Measurements from ENCODE around the gene ATP8A1. TPM values are rescaled to one million over a fixed set of nuclear protein-coding genes. Genes with fewer than 3 reads are reported as not detected.

ATP8A1 gene
- total RNA-seq, 1 experiment from 2014 or later: 14.3 TPM

DNA sequence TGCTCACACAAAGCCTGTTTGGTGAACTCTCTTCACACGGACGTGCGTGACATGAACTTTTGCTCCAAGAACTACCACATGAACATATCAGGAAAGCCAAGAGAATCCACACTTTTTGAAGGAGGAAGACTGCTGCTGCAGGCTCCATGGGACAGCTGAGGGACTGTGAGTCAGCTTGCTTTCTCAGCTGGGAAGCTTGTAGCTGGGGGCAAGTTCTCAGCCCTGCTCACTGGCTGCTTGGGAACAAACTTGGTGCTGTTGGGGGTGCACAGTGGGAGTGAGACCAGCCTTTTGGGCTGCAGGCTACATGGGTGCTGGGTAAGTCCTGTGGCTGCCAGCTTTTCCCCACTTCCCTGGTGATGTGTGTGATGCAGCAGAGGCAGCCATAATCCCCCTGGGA is 123.9 kb downstream of the ATP8A1 start:
- TF ChIP-seq IRF1 (CRISPR knock-in tag; IDR thresholded peaks at IDR 0.05) (no peak), NFYB (CRISPR knock-in tag; conservative IDR thresholded peaks at IDR 0.05; ENCODE audit: low read depth) (no peak), ESRRA (CRISPR knock-in tag; IDR thresholded peaks at IDR 0.05; ENCODE audit: borderline replicate concordance) (no peak), SP1 (CRISPR knock-in tag; conservative IDR thresholded peaks at IDR 0.05) (no peak)
- H3K4me1 Mint-ChIP-seq: no peaks in the 10 kb centered on the region
- DNase-seq (ENCODE audit: low spot score) (no peak), ATAC-seq (no peak)
- ChIA-PET POLR2A (no interaction called here), CTCF (no interaction called here)
- no peak overlapping the region for H3K4me3 Mint-ChIP-seq
- H3K27me3 Mint-ChIP-seq (ENCODE audit: low read depth): no peaks in the 10 kb centered on the region
- H3K36me3 Mint-ChIP-seq: peaks cover 12% of the 10 kb centered on the region
- H3K9me3 Mint-ChIP-seq: peaks cover 10% of the 10 kb centered on the region; the same call in 1 of the 2 replicates
- no peak overlapping the region for H3K27ac Mint-ChIP-seq

DNA sequence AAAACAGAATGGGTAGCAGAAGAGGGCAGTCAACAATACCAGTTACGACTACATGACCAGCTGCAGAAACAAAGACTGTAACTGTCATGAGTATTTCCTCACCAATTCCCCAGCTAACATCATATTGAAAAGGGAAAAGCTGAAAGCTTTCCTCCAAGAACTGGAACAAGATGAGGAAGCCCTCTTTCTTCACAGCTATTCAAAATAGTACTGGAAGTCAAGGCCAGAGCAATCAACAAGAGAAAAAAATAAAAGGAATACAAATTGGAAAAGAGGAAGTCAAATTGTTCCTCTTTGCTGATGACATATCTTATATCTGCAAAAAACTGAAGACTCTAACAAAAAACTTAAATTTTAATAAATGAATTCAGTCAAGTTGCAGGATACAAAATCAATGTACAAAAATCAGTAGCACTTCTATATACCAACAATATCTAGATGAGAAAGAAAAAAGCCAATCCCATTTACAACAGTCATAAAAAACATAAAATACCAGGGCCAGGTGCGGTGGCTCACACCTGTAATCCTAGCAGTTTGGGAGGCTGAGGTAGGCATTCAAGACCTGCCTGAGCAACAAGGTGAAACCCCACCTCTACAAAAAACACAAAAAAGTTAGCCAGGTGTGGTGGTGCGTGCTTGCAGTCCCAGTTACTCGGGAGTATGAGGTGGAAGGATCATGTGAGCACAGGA is 125.4 kb downstream of the ATP8A1 start:
- TF ChIP-seq TCF7 (CRISPR knock-in tag; IDR thresholded peaks at IDR 0.05; ENCODE audit: low read depth) (no peak), SP1 (CRISPR knock-in tag; conservative IDR thresholded peaks at IDR 0.05) (no peak), ZNF121 (CRISPR knock-in tag; IDR thresholded peaks at IDR 0.05) (no peak), ZNF396 (CRISPR knock-in tag; IDR thresholded peaks at IDR 0.05; ENCODE audit: borderline replicate concordance) (no peak), TEAD4 (CRISPR knock-in tag; IDR thresholded peaks at IDR 0.05) (no peak), E2F1 (CRISPR knock-in tag; IDR thresholded peaks at IDR 0.05) (no peak), TEAD1 (CRISPR knock-in tag; IDR thresholded peaks at IDR 0.05) (no peak), FOXJ3 (CRISPR knock-in tag; IDR thresholded peaks at IDR 0.05; ENCODE audit: borderline replicate concordance) (no peak), GRHL2 (CRISPR knock-in tag; IDR thresholded peaks at IDR 0.05; ENCODE audit: insufficient replicate concordance, severe bottlenecking) (no peak), HMGA2 (CRISPR knock-in tag; IDR thresholded peaks at IDR 0.05) (no peak), NR1H2 (CRISPR knock-in tag; IDR thresholded peaks at IDR 0.05) (no peak), ETV6 (CRISPR knock-in tag; IDR thresholded peaks at IDR 0.05) (no peak), GABPB1 (CRISPR knock-in tag; IDR thresholded peaks at IDR 0.05) (no peak), ZNF232 (CRISPR knock-in tag; IDR thresholded peaks at IDR 0.05) (no peak)
- TF ChIP-seq, protein P1, sequence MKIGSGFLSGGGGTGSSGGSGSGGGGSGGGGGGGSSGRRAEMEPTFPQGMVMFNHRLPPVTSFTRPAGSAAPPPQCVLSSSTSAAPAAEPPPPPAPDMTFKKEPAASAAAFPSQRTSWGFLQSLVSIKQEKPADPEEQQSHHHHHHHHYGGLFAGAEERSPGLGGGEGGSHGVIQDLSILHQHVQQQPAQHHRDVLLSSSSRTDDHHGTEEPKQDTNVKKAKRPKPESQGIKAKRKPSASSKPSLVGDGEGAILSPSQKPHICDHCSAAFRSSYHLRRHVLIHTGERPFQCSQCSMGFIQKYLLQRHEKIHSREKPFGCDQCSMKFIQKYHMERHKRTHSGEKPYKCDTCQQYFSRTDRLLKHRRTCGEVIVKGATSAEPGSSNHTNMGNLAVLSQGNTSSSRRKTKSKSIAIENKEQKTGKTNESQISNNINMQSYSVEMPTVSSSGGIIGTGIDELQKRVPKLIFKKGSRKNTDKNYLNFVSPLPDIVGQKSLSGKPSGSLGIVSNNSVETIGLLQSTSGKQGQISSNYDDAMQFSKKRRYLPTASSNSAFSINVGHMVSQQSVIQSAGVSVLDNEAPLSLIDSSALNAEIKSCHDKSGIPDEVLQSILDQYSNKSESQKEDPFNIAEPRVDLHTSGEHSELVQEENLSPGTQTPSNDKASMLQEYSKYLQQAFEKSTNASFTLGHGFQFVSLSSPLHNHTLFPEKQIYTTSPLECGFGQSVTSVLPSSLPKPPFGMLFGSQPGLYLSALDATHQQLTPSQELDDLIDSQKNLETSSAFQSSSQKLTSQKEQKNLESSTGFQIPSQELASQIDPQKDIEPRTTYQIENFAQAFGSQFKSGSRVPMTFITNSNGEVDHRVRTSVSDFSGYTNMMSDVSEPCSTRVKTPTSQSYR (CRISPR knock-in tag; IDR thresholded peaks at IDR 0.05): no peak
- peaks cover 12% of the 10 kb centered on the region for H3K36me3 Mint-ChIP-seq
- CTCF ChIA-PET: no interaction called here
- no peak for ATAC-seq
- H3K4me3 Mint-ChIP-seq: no peak overlapping the region
- H3K27me3 Mint-ChIP-seq (ENCODE audit: low read depth): no peaks in the 10 kb centered on the region
- POLR2A ChIA-PET: no interaction called here
- H3K4me1 Mint-ChIP-seq: peaks cover 3% of the 10 kb centered on the region; the same call in 1 of the 2 replicates
- DNase-seq (ENCODE audit: low spot score): no peak
- H3K9me3 Mint-ChIP-seq: peaks cover 10% of the 10 kb centered on the region; the same call in 1 of the 2 replicates
- H3K27ac Mint-ChIP-seq: no peak overlapping the region

GRCh38 chr4:42523066-42523718 is 133.7 kb downstream of the ATP8A1 start:
- Mint-ChIP-seq H3K9me3 (no peaks in the 10 kb centered on the region), H3K27ac (no peak overlapping the region), H3K4me1 (peaks cover 12% of the 10 kb centered on the region), H3K4me3 (no peak overlapping the region), H3K36me3 (no peaks in the 10 kb centered on the region), H3K27me3 (ENCODE audit: low read depth) (no peaks in the 10 kb centered on the region)
- POLR2A ChIA-PET: no interaction called here
- ATAC-seq (no peak), DNase-seq (ENCODE audit: low spot score) (no peak)
- CTCF ChIA-PET: no interaction called here
- TF ChIP-seq IRF2 (CRISPR knock-in tag; IDR thresholded peaks at IDR 0.05; ENCODE audit: borderline replicate concordance, low read depth) (no peak), NR3C1 (CRISPR knock-in tag; conservative IDR thresholded peaks at IDR 0.05; ENCODE audit: low read depth) (no peak), ZNF317 (CRISPR knock-in tag; IDR thresholded peaks at IDR 0.05; ENCODE audit: borderline replicate concordance, low read depth) (no peak), CBFB (CRISPR knock-in tag; IDR thresholded peaks at IDR 0.05; ENCODE audit: low read depth) (no peak), SOX15 (CRISPR knock-in tag; IDR thresholded peaks at IDR 0.05) (no peak), EMX1 (CRISPR knock-in tag; IDR thresholded peaks at IDR 0.05) (no peak), ESRRA (CRISPR knock-in tag; IDR thresholded peaks at IDR 0.05; ENCODE audit: borderline replicate concordance) (no peak), E2F1 (CRISPR knock-in tag; IDR thresholded peaks at IDR 0.05) (no peak)
- TF ChIP-seq, protein P2, sequence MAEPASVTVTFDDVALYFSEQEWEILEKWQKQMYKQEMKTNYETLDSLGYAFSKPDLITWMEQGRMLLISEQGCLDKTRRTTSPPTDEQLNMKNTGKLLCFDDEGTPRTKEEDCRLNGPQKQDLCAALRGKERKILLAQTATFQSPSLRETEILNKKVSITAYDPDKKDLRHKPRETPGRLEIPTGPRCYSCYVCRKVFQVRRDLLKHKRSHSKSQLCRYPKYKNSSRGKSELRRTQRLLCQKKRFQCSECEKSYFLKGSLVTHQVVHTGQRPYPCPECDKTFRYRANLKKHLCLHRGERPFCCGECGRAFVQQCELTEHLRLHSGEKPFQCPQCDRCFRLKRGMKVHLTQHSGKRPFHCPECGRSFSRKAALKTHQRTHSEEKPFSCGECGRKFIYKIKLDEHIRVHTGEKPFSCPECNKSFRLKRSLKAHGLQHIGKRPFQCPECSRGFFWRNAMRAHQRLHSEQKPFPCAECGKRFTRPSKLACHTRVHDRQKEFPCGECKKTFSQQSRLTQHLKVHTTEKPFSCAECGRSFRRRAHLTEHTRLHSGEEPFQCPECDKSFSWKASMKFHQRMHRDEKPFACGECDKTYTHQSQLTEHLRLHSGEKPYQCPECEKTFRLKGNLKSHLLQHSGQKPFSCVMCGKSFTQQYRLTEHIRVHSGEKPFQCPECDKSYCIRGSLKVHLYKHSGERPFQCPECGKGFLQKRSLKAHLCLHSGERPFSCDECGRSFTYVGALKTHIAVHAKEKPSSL (CRISPR knock-in tag; conservative IDR thresholded peaks at IDR 0.05): no peak
